A549 (cell line): Measurements from ENCODE around the gene SLC9A3.

Source experiments
- CHD2 ChIP-seq: fragments of 150-350 bp; IDR thresholded peaks from 2 replicates; pipeline ENCODE4 v1.6.1; 2014; ENCODE audit warnings: low read length; ENCODE audit not compliant: partially characterized antibody
- CTCF ChIP-seq: fragments of >200 bp; sonication (Bioruptor Twin); formaldehyde crosslinking; IDR thresholded peaks from 3 replicates; pipeline ENCODE4 v1.5.1; 2016
- JUN ChIP-seq, 2 experiments: fragments of >200 bp; sonication (Bioruptor Twin); formaldehyde crosslinking; IDR thresholded peaks; 2 replicates in 1 of 2; 3 replicates in 1 of 2; pipeline ENCODE4 v1.6.1; 2016 to 2017
- MAFK ChIP-seq: fragments of 450-650 bp; IDR thresholded peaks from 2 replicates; pipeline ENCODE4 v1.6.1; 2014; ENCODE audit not compliant: partially characterized antibody
- MAX ChIP-seq: IDR thresholded peaks from 2 replicates; pipeline ENCODE4 v1.6.1; 2012
- MYC ChIP-seq: IDR thresholded peaks from 2 replicates; pipeline ENCODE4 v1.6.1; 2012; ENCODE audit warnings: mild to moderate bottlenecking, inconsistent platforms, low read length, improper control_type of control experiment, borderline replicate concordance
- POLR2A ChIP-seq: IDR thresholded peaks from 2 replicates; pipeline ENCODE4 v1.6.1; 2012; ENCODE audit warnings: mild to moderate bottlenecking, low read length
- RAD21 ChIP-seq, 2 experiments: fragments of >200 bp in 1 of 2; sonication (Bioruptor Twin) in 1 of 2; formaldehyde crosslinking in 1 of 2; IDR thresholded peaks in 1 of 2; conservative IDR thresholded peaks in 1 of 2; 2 replicates in 1 of 2; 3 replicates in 1 of 2; pipeline ENCODE4 v1.6.1; 2012 to 2018; ENCODE audit warnings: inconsistent platforms in 1 of 2
- RCOR1 ChIP-seq: fragments of 150-350 bp; IDR thresholded peaks from 2 replicates; pipeline ENCODE4 v1.6.1; 2014; ENCODE audit warnings: antibody characterized with exemption, low read length, low read depth
- REST ChIP-seq: fragments of 200-600 bp; sonication (generic); IDR thresholded peaks from 2 replicates; pipeline ENCODE4 v1.6.1; 2016; ENCODE audit warnings: antibody characterized with exemption, mild to moderate bottlenecking, moderate library complexity
- ZFP36 ChIP-seq: fragments of 450-650 bp; IDR thresholded peaks from 2 replicates; pipeline ENCODE4 v1.6.1; 2014; ENCODE audit warnings: borderline replicate concordance; ENCODE audit not compliant: partially characterized antibody

GRCh38 chr5:538271-538771 is 14.1 kb upstream of the SLC9A3 start:
- TF ChIP-seq JUN (IDR thresholded peaks at IDR 0.05) (no peak), MAFK (no peak), CTCF (no peak), MAX (no peak), CHD2 (no peak), REST (no peak), RAD21 (conservative IDR thresholded peaks at IDR 0.05 in 1 of 2, IDR thresholded peaks at IDR 0.05 in 1 of 2) (no peak), POLR2A (no peak), ZFP36 (no peak), RCOR1 (no peak), MYC (no peak)
